Fibroblast of skin of back (primary cell): Measurements from ENCODE around the gene PDCD1LG2.

Experiments used
- DNase-seq: peaks from one replicate; pipeline ENCODE4 v3.0.0-alpha.2; 2013

The PDCD1LG2 gene

GRCh38 chr9:5611321-5612184 lies 101.2 kb downstream of the PDCD1LG2 start:
- peak; percentile 48 for DNase-seq

GRCh38 chr9:5612185-5612530 lies 101.8 kb downstream of the PDCD1LG2 start:
- DNase-seq = no peak

GRCh38 chr9:5614192-5614591 lies 103.9 kb downstream of the PDCD1LG2 start:
- DNase-seq = no peak

- no peak for DNase-seq
Observed at GRCh38 chr9:5614985-5615384, 104.7 kb downstream of the PDCD1LG2 start.

GRCh38 chr9:5617749-5618148 lies 107.4 kb downstream of the PDCD1LG2 start:
- no peak for DNase-seq

GRCh38 chr9:5620494-5620893 lies 110.2 kb downstream of the PDCD1LG2 start:
- no peak for DNase-seq
